CD4-positive, CD25-positive, alpha-beta regulatory T cell (primary cell): ENCODE measurements around the gene GPR34. TPM values are rescaled to one million over a fixed set of nuclear protein-coding genes. Genes with fewer than 3 reads are reported as not detected.
A peak's percentile ranks its signal among the peaks of the same experiment; 100 is the strongest.

Source experiments
- ATAC-seq, 2 donors: fragments of 150-1000 bp; cut with Tn5 transposase; one replicate each; pipeline ENCODE4 v1.10.0; 2021; ENCODE audit warnings: low read depth in 2 of 2, moderate number of reproducible peaks in 2 of 2, moderate library complexity in 1 of 2
- DNase-seq, 3 donors: peaks; one replicate each; pipeline versions ENCODE4 v3.0.0 to v3.0.0-alpha.2; 2012 to 2022; ENCODE audit warnings: mixed read lengths in 1 of 3
- H3K27ac ChIP-seq: one replicate; pipeline ENCODE4 v1.7.0; 2013; ENCODE audit warnings: mild to moderate bottlenecking, low read length; ENCODE audit not compliant: insufficient read depth, poor library complexity, severe bottlenecking
- H3K27me3 ChIP-seq: one replicate; pipeline ENCODE4 v1.7.0; 2013; ENCODE audit warnings: low read length; ENCODE audit not compliant: control insufficient read depth, insufficient read depth
- H3K36me3 ChIP-seq: one replicate; pipeline ENCODE4 v1.7.0; 2013; ENCODE audit warnings: mild to moderate bottlenecking, low read length, moderate library complexity; ENCODE audit not compliant: control insufficient read depth, insufficient read depth
- H3K4me1 ChIP-seq: 2 replicates; pipeline ENCODE4 v1.7.0; 2013; ENCODE audit warnings: mild to moderate bottlenecking, low read length; ENCODE audit not compliant: insufficient read depth, control insufficient read depth, poor library complexity, severe bottlenecking
- H3K4me3 ChIP-seq: one replicate; pipeline ENCODE4 v1.7.0; 2013; ENCODE audit warnings: low read depth, mild to moderate bottlenecking, low read length, moderate library complexity
- H3K9me3 ChIP-seq, 2 experiments: 1 replicate in 1 of 2; 2 replicates in 1 of 2; pipeline ENCODE4 v1.7.0; 2013; ENCODE audit warnings: low read length in 2 of 2, mild to moderate bottlenecking in 1 of 2, moderate library complexity in 1 of 2; ENCODE audit not compliant: control insufficient read depth in 2 of 2
- H3K27ac Mint-ChIP-seq, 3 donors: one replicate each; pipeline ENCODE4 v1.8.0; 2020 to 2022; ENCODE audit warnings: mild to moderate bottlenecking in 3 of 3, mixed read lengths in 3 of 3, moderate library complexity in 2 of 3
- H3K27me3 Mint-ChIP-seq: one replicate; pipeline ENCODE4 v1.8.0; 2022; ENCODE audit warnings: mild to moderate bottlenecking, mixed read lengths
- H3K36me3 Mint-ChIP-seq: one replicate; pipeline ENCODE4 v1.8.0; 2020; ENCODE audit warnings: mixed read lengths
- H3K4me1 Mint-ChIP-seq, 4 donors: one replicate each; pipeline ENCODE4 v1.8.0; 2020 to 2022; ENCODE audit warnings: mixed read lengths in 4 of 4, mild to moderate bottlenecking in 1 of 4
- H3K4me3 Mint-ChIP-seq, 4 donors: one replicate each; pipeline ENCODE4 v1.8.0; 2020 to 2022; ENCODE audit warnings: mild to moderate bottlenecking in 4 of 4, mixed read lengths in 4 of 4, moderate library complexity in 3 of 4
- H3K9me3 Mint-ChIP-seq, 7 donors: one replicate each; pipeline ENCODE4 v1.8.0; 2020 to 2022; ENCODE audit warnings: mixed read lengths in 7 of 7, mild to moderate bottlenecking in 3 of 7, moderate library complexity in 2 of 7
- polyA plus RNA-seq, 4 donors: library from polyadenylated mRNA; unstranded; fragments of 300-500 nt; fragmentation: Illumina TruSeq; gene quantifications; one replicate each; pipeline ENCODE4 v1.2.3, GENCODE V29; 2021
- total RNA-seq: library from RNA; stranded (reverse); gene quantifications from one replicate; pipeline ENCODE4 v1.2.3, GENCODE V29; 2022

GPR34 gene
- total and polyA plus RNA-seq, 5 donors from 2014 or later, result 0.17 to 0.53 (median 0.24) TPM; not detected in 2

GRCh38 chrX:41722214-41722613 is 33.4 kb downstream of the GPR34 start:
- Histone ChIP-seq H3K4me3 (no peak overlapping the region), H3K27ac (no peak overlapping the region), H3K4me1 (peaks cover 7% of the 10 kb centered on the region), H3K36me3 (peaks cover 18% of the 10 kb centered on the region), H3K9me3 (peaks cover 2 to 12% of the 10 kb centered on the region in 2 experiments), H3K27me3 (no peaks in the 10 kb centered on the region)
- H3K27ac Mint-ChIP-seq, result peak overlapping the region in 2 of 3 donors; percentile 24 to 68
- peaks cover 0 to 17% (median 3%) of the 10 kb centered on the region in 7 donors for H3K9me3 Mint-ChIP-seq
- ATAC-seq (no peak), DNase-seq (no peak)
- peaks cover 13 to 49% (median 26%) of the 10 kb centered on the region in 4 donors for H3K4me1 Mint-ChIP-seq
- H3K27me3 Mint-ChIP-seq, result no peaks in the 10 kb centered on the region
- no peak overlapping the region for H3K4me3 Mint-ChIP-seq
- H3K36me3 Mint-ChIP-seq, result peaks cover 40% of the 10 kb centered on the region

GRCh38 chrX:41722816-41723618 is 34.2 kb downstream of the GPR34 start:
- peak overlapping the region; percentile 1 for H3K27ac ChIP-seq
- Mint-ChIP-seq H3K27me3 (no peaks in the 10 kb centered on the region), H3K4me1 (peaks cover 18 to 51% (median 26%) of the 10 kb centered on the region in 4 donors), H3K36me3 (peaks cover 35% of the 10 kb centered on the region), H3K4me3 (no peak overlapping the region), H3K27ac (peak overlapping the region in 2 of 3 donors; percentile 24 to 68), H3K9me3 (peaks cover 0 to 16% (median 3%) of the 10 kb centered on the region in 7 donors)
- H3K4me1 ChIP-seq, result peaks cover 7% of the 10 kb centered on the region
- H3K9me3 ChIP-seq, result peaks cover 2 to 8% of the 10 kb centered on the region in 2 experiments
- ATAC-seq, result no peak
- DNase-seq, result no peak
- H3K4me3 ChIP-seq, result no peak overlapping the region
- H3K27me3 ChIP-seq, result no peaks in the 10 kb centered on the region
- peaks cover 15% of the 10 kb centered on the region for H3K36me3 ChIP-seq

- Histone ChIP-seq H3K27me3 (no peaks in the 10 kb centered on the region), H3K36me3 (peaks cover 9% of the 10 kb centered on the region), H3K4me3 (no peak within 1 kb of the TSS), H3K9me3 (peaks cover 0 to under 1% of the 10 kb centered on the region in 2 experiments), H3K4me1 (peaks cover 7% of the 10 kb centered on the region), H3K27ac (peak within 1 kb of the TSS; percentile 1)
- DNase-seq (no peak), ATAC-seq (no peak)
- H3K27ac Mint-ChIP-seq, result no peak within 1 kb of the TSS
- peaks cover 0 to 11% (median 3%) of the 10 kb centered on the region in 7 donors for H3K9me3 Mint-ChIP-seq
- H3K4me1 Mint-ChIP-seq, result peaks cover 18 to 51% (median 26%) of the 10 kb centered on the region in 4 donors
- H3K4me3 Mint-ChIP-seq, result peak within 1 kb of the TSS in 1 of 4 donors; percentile 21
- peaks cover 27% of the 10 kb centered on the region for H3K36me3 Mint-ChIP-seq
- no peaks in the 10 kb centered on the region for H3K27me3 Mint-ChIP-seq
These were observed 35.1 kb downstream of the GPR34 start, which contains the start of gene GPR82 for GRCh38 chrX:41723826-41724225. GPR82 (plus strand) TSS chrX:41724181; CDS start chrX:41727027, 2,846 bp downstream.

- Histone ChIP-seq H3K36me3 (peaks cover 5% of the 10 kb centered on the region), H3K4me3 (no peak overlapping the region), H3K4me1 (peaks cover 7% of the 10 kb centered on the region), H3K27me3 (no peaks in the 10 kb centered on the region), H3K9me3 (no peaks in the 10 kb centered on the region), H3K27ac (no peak overlapping the region)
- peaks cover 4% of the 10 kb centered on the region for H3K36me3 Mint-ChIP-seq
- H3K27ac Mint-ChIP-seq, result no peak overlapping the region
- H3K4me1 Mint-ChIP-seq, result peaks cover 6 to 35% (median 17%) of the 10 kb centered on the region in 4 donors
- no peak for ATAC-seq
- no peak overlapping the region for H3K4me3 Mint-ChIP-seq
- H3K9me3 Mint-ChIP-seq, result no peaks in the 10 kb centered on the region
- no peak for DNase-seq
- H3K27me3 Mint-ChIP-seq, result no peaks in the 10 kb centered on the region
These were observed 39.4 kb downstream of the GPR34 start for GRCh38 chrX:41728125-41728524.

- H3K27ac Mint-ChIP-seq, result no peak overlapping the region
- Histone ChIP-seq H3K4me1 (no peaks in the 10 kb centered on the region), H3K9me3 (no peaks in the 10 kb centered on the region), H3K27ac (no peak overlapping the region), H3K27me3 (no peaks in the 10 kb centered on the region), H3K4me3 (no peak overlapping the region), H3K36me3 (peaks cover 5% of the 10 kb centered on the region)
- no peaks in the 10 kb centered on the region for H3K9me3 Mint-ChIP-seq
- no peaks in the 10 kb centered on the region for H3K27me3 Mint-ChIP-seq
- H3K4me1 Mint-ChIP-seq, result peaks cover 9 to 32% (median 15%) of the 10 kb centered on the region in 4 donors
- H3K4me3 Mint-ChIP-seq, result no peak overlapping the region
- DNase-seq (no peak), ATAC-seq (no peak)
- H3K36me3 Mint-ChIP-seq, result peaks cover 4% of the 10 kb centered on the region
These were observed 41.3 kb downstream of the GPR34 start for GRCh38 chrX:41730081-41730480.

GRCh38 chrX:41732260-41732659 is 43.5 kb downstream of the GPR34 start:
- Histone ChIP-seq H3K4me1 (peaks cover 7% of the 10 kb centered on the region), H3K4me3 (no peak overlapping the region), H3K9me3 (no peaks in the 10 kb centered on the region), H3K27ac (no peak overlapping the region), H3K36me3 (peaks cover 7% of the 10 kb centered on the region), H3K27me3 (no peaks in the 10 kb centered on the region)
- no peaks in the 10 kb centered on the region for H3K9me3 Mint-ChIP-seq
- DNase-seq (no peak), ATAC-seq (no peak)
- peaks cover 12 to 29% (median 21%) of the 10 kb centered on the region in 4 donors for H3K4me1 Mint-ChIP-seq
- H3K27me3 Mint-ChIP-seq, result no peaks in the 10 kb centered on the region
- H3K4me3 Mint-ChIP-seq, result no peak overlapping the region
- H3K36me3 Mint-ChIP-seq, result peaks cover 9% of the 10 kb centered on the region
- peak overlapping the region in 2 of 3 donors; percentile 6 to 21 for H3K27ac Mint-ChIP-seq

GRCh38 chrX:41733939-41734338 is 45.2 kb downstream of the GPR34 start:
- H3K4me3 Mint-ChIP-seq, result no peak overlapping the region
- H3K9me3 Mint-ChIP-seq, result no peaks in the 10 kb centered on the region
- Histone ChIP-seq H3K27me3 (no peaks in the 10 kb centered on the region), H3K36me3 (peaks cover 7% of the 10 kb centered on the region), H3K4me1 (peaks cover 8% of the 10 kb centered on the region), H3K4me3 (no peak overlapping the region), H3K27ac (no peak overlapping the region), H3K9me3 (no peaks in the 10 kb centered on the region)
- ATAC-seq (peak; percentile 47 to 66), DNase-seq (peak in 1 of 3 donors; percentile 62)
- H3K4me1 Mint-ChIP-seq, result peaks cover 7 to 34% (median 18%) of the 10 kb centered on the region in 4 donors
- peak overlapping the region in 1 of 3 donors; percentile 13 for H3K27ac Mint-ChIP-seq
- peaks cover 9% of the 10 kb centered on the region for H3K36me3 Mint-ChIP-seq
- H3K27me3 Mint-ChIP-seq, result no peaks in the 10 kb centered on the region
